Activated naive CD4-positive, alpha-beta T cell treated with anti-CD3 and anti-CD28 coated beads, Interleukin-2, amount 10 ng/mL, durations not matched to agents 7 days and 5 days (primary cell): ENCODE results near the gene PTGFRN.

ENCODE experiments used
- CTCF ChIA-PET: fragments of 350-600 bp; sonication (Branson Sonifier 250); formaldehyde crosslinking; loops from one replicate; lab custom pipeline; 2021; ENCODE audit warnings: antibody characterized with exemption; lab: Charles Lee
- DNase-seq: peaks from one replicate; pipeline ENCODE4 v3.0.0-alpha.2; 2020
- H3K27ac Mint-ChIP-seq: one replicate; pipeline ENCODE4 v1.8.0; 2021; ENCODE audit warnings: mild to moderate bottlenecking, moderate library complexity, mixed read lengths
- H3K27me3 Mint-ChIP-seq: one replicate; pipeline ENCODE4 v1.8.0; 2021; ENCODE audit warnings: mild to moderate bottlenecking, mixed read lengths
- H3K36me3 Mint-ChIP-seq: one replicate; pipeline ENCODE4 v1.8.0; 2021; ENCODE audit warnings: mixed read lengths
- H3K4me1 Mint-ChIP-seq: one replicate; pipeline ENCODE4 v1.8.0; 2021; ENCODE audit warnings: mixed read lengths
- H3K4me3 Mint-ChIP-seq: one replicate; pipeline ENCODE4 v1.8.0; 2021; ENCODE audit warnings: mild to moderate bottlenecking, moderate library complexity, mixed read lengths
- H3K9me3 Mint-ChIP-seq: one replicate; pipeline ENCODE4 v1.8.0; 2021; ENCODE audit warnings: mixed read lengths

Gene PTGFRN

DNA sequence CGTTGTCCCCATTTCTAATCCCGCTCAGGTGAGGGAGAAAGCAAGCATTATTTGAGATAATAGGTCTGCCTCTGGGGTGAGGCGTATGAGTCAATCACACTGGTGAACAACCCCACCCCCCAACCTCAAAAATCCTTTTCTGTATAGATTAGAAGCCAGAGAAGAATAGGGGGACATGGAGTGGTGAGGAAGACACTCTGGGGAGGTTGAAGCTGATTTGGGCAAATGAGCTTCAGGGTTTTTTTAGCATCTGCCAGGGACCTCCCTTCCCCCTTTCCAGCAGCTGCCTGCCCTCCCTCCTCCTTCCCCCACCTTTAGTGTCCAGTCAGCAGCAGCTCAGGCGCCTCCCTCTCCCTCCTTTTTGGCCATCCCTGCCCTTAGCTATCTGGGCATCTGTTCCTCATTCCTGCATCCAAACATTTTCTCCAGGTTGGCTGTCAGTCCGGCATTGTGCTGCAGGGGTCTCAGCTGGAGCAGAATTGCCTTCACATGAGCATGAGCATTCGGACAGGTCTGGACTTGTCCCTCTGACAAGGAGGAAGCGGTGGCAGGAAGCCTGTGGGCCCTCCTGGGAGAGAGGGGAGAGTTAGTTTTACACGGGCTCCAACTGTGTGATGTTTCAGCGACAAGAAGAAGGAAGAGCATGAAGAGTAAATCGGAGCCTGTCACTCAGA, 30.8 kb upstream of the PTGFRN start:
- Mint-ChIP-seq H3K4me3 (no peak overlapping the region), H3K27ac (no peak overlapping the region), H3K36me3 (no peaks in the 10 kb centered on the region), H3K27me3 (no peaks in the 10 kb centered on the region), H3K4me1 (peaks cover 14% of the 10 kb centered on the region), H3K9me3 (no peaks in the 10 kb centered on the region)
- no peak for DNase-seq
- CTCF ChIA-PET = interaction anchor here (2.0 to 3.3 kb wide), 4 partner anchors 8 to 154 kb away, joined by 9 to 15 read pairs (median 12); no protein-coding TSS in a partner anchor

GRCh38 chr1:116879478-116880133, 30.1 kb upstream of the PTGFRN start:
- Mint-ChIP-seq H3K27ac (no peak overlapping the region), H3K36me3 (no peaks in the 10 kb centered on the region), H3K4me3 (no peak overlapping the region), H3K9me3 (no peaks in the 10 kb centered on the region), H3K4me1 (peaks cover 11% of the 10 kb centered on the region), H3K27me3 (no peaks in the 10 kb centered on the region)
- no peak for DNase-seq
- CTCF ChIA-PET = interaction anchor here (1.1 to 4.7 kb wide), 8 partner anchors 8 to 155 kb away, joined by 3 to 37 read pairs (median 12); no protein-coding TSS in a partner anchor

DNA sequence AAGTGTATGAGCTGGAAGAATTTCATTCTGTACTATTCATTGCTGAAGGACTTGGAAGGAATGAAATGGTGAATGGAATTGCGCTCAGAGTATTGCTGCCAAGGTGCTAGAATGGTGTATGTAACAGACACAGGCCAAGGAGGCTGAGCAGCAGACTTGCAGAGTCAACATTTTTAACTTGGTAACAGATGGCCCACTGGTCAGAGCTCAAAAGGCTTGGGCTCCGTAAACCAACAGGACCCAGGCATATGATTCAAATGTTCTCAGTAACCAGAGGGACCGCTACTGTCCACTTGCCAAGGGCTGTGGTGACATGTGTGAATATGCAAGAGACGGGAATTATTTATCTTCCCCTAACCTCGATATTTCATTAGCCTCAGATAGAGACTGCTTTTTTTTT, 28.8 kb upstream of the PTGFRN start:
- H3K27me3 Mint-ChIP-seq = no peaks in the 10 kb centered on the region
- CTCF ChIA-PET = interaction anchor here (0.8 to 4.7 kb wide), 21 partner anchors 13 to 306 kb away, joined by 3 to 37 read pairs (median 5); no protein-coding TSS in a partner anchor
- H3K4me3 Mint-ChIP-seq = no peak overlapping the region
- no peaks in the 10 kb centered on the region for H3K9me3 Mint-ChIP-seq
- no peak for DNase-seq
- H3K36me3 Mint-ChIP-seq = no peaks in the 10 kb centered on the region
- H3K27ac Mint-ChIP-seq = no peak overlapping the region
- H3K4me1 Mint-ChIP-seq = peaks cover 4% of the 10 kb centered on the region

DNA sequence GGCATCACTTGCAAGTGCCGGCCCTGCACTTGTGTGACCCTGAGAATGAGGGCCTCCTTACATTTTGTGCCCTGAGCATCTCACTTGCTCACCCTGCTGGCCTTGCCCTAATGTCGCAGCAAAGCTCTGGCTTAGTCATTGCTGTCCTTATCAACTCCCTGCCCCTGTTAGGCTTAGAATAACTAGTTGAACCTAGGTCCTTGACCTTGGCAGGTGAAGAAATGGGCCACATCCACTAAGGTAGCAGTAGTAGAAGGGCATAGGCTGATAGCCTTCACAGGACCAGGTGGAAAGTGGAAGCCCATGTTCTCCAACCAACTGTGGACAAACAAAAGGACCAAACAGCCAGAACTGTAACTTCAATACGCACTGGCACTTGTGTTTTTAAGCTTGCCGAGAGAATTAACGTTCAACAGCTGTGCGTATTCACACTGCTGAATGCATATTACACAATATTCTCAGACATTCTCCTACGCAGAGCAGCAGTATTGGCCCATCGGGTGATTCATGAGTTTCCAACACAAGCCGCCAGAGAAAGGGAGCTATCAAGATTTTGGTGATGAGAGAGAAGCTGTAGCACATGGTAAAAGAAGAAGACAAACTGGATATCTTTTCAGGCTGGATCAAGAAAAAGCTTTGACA, 27.7 kb upstream of the PTGFRN start:
- Mint-ChIP-seq H3K4me3 (no peak overlapping the region), H3K36me3 (no peaks in the 10 kb centered on the region), H3K9me3 (no peaks in the 10 kb centered on the region), H3K4me1 (peaks cover 4% of the 10 kb centered on the region), H3K27me3 (no peaks in the 10 kb centered on the region), H3K27ac (no peak overlapping the region)
- DNase-seq = peak; percentile 50
- CTCF ChIA-PET = interaction anchor here (0.8 to 4.7 kb wide), 21 partner anchors 9 to 176 kb away, joined by 3 to 37 read pairs (median 5); no protein-coding TSS in a partner anchor

DNA sequence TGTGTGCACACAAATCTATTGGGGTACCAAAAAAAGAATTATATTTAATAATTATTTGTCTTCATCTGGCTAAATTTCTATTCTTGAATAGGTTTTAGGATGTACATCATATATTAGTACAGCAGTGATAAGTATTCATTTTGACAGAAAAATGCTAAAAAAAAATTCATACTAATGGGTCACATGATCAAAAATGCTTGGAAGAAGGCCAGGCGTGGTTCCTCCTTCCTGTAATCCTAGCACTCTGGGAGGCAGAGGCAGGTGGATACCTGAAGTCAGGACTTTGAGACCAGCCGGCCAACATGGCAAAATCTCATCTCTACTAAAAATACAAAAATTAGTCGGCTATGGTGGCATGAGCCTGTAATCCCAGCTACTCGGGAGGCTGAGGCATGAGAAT, 26.9 kb upstream of the PTGFRN start:
- Mint-ChIP-seq H3K4me3 (no peak overlapping the region), H3K27me3 (no peaks in the 10 kb centered on the region), H3K4me1 (peaks cover 4% of the 10 kb centered on the region), H3K27ac (no peak overlapping the region), H3K9me3 (no peaks in the 10 kb centered on the region), H3K36me3 (no peaks in the 10 kb centered on the region)
- no peak for DNase-seq
- CTCF ChIA-PET = interaction anchor here (0.6 to 4.7 kb wide), 13 partner anchors 10 to 725 kb away, joined by 3 to 37 read pairs (median 5); no protein-coding TSS in a partner anchor

- H3K9me3 Mint-ChIP-seq = no peaks in the 10 kb centered on the region
- no peaks in the 10 kb centered on the region for H3K36me3 Mint-ChIP-seq
- no peak for DNase-seq
- no peaks in the 10 kb centered on the region for H3K27me3 Mint-ChIP-seq
- H3K4me1 Mint-ChIP-seq = peaks cover 4% of the 10 kb centered on the region
- no peak overlapping the region for H3K4me3 Mint-ChIP-seq
- CTCF ChIA-PET = interaction anchor here (1.0 to 2.0 kb wide), 6 partner anchors 8 to 170 kb away, joined by 3 to 9 read pairs (median 4); no protein-coding TSS in a partner anchor
- H3K27ac Mint-ChIP-seq = no peak overlapping the region
Measured at GRCh38 chr1:116886291-116886878, 23.3 kb upstream of the PTGFRN start.

DNA sequence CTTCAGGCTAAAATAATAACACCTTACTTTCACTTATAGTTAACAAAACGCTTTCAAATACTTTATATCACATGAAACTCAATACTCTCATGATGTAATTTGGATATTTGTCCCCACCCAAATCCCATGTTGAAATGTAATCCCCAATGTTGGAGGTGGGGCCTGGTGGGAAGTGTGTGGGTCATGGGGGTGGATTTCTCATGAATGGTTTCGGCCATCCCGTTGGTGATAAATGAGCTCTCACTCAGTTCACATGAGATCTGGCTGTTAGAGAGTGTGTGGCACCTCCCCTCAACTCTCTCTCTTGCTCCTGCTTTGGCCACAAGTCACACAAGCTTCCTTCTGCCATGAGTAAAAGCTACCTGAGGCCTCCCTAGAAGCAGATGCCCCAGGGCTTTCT, 22.5 kb upstream of the PTGFRN start:
- no peak overlapping the region for H3K4me3 Mint-ChIP-seq
- no peak for DNase-seq
- no peaks in the 10 kb centered on the region for H3K4me1 Mint-ChIP-seq
- no peak overlapping the region for H3K27ac Mint-ChIP-seq
- H3K27me3 Mint-ChIP-seq = no peaks in the 10 kb centered on the region
- no peaks in the 10 kb centered on the region for H3K9me3 Mint-ChIP-seq
- H3K36me3 Mint-ChIP-seq = no peaks in the 10 kb centered on the region
- CTCF ChIA-PET = interaction anchor here (1.0 to 2.0 kb wide), 4 partner anchors 9 to 48 kb away, joined by 3 to 9 read pairs (median 4); no protein-coding TSS in a partner anchor

- Mint-ChIP-seq H3K4me1 (no peaks in the 10 kb centered on the region), H3K4me3 (no peak overlapping the region)
- CTCF ChIA-PET = interaction anchor here (0.7 kb wide), 3 partner anchors 15 to 164 kb away, joined by 3 read pairs; no protein-coding TSS in a partner anchor
Measured at GRCh38 chr1:116889380-116889779, 20.3 kb upstream of the PTGFRN start.

GRCh38 chr1:116891396-116892079, 18.2 kb upstream of the PTGFRN start:
- Mint-ChIP-seq H3K9me3 (peaks cover 13% of the 10 kb centered on the region), H3K36me3 (peaks cover 2% of the 10 kb centered on the region), H3K4me3 (no peak overlapping the region), H3K27me3 (peaks cover 5% of the 10 kb centered on the region), H3K27ac (no peak overlapping the region), H3K4me1 (no peaks in the 10 kb centered on the region)
- CTCF ChIA-PET = no interaction called here
- no peak for DNase-seq

More at GRCh38 chr1:116889380-116889779, 20.3 kb upstream of the PTGFRN start:
- DNase-seq = no peak
- Mint-ChIP-seq H3K9me3 (peaks cover 6% of the 10 kb centered on the region), H3K27me3 (peaks cover 5% of the 10 kb centered on the region), H3K27ac (no peak overlapping the region), H3K36me3 (no peaks in the 10 kb centered on the region)

GRCh38 chr1:116895073-116895472, 14.6 kb upstream of the PTGFRN start:
- peaks cover 17% of the 10 kb centered on the region for H3K9me3 Mint-ChIP-seq
- peaks cover 2% of the 10 kb centered on the region for H3K36me3 Mint-ChIP-seq
- no peak for DNase-seq
- H3K4me3 Mint-ChIP-seq = no peak overlapping the region
- peaks cover 18% of the 10 kb centered on the region for H3K27me3 Mint-ChIP-seq
- no peaks in the 10 kb centered on the region for H3K4me1 Mint-ChIP-seq
- no peak overlapping the region for H3K27ac Mint-ChIP-seq
- CTCF ChIA-PET = interaction anchor here (1.1 kb wide), 1 partner anchor 222 kb away, joined by 3 read pairs; no protein-coding TSS in a partner anchor

- no peak for DNase-seq
- Mint-ChIP-seq H3K36me3 (peaks cover 2% of the 10 kb centered on the region), H3K4me3 (no peak overlapping the region), H3K27me3 (peaks cover 22% of the 10 kb centered on the region), H3K9me3 (peaks cover 11% of the 10 kb centered on the region), H3K27ac (no peak overlapping the region), H3K4me1 (no peaks in the 10 kb centered on the region)
- CTCF ChIA-PET = interaction anchor here (1.2 kb wide), 1 partner anchor 18 kb away, joined by 4 read pairs; no protein-coding TSS in a partner anchor
Measured at GRCh38 chr1:116899529-116899928, 10.2 kb upstream of the PTGFRN start.

- no peak for DNase-seq
- Mint-ChIP-seq H3K4me1 (no peaks in the 10 kb centered on the region), H3K9me3 (peaks cover 4% of the 10 kb centered on the region), H3K27ac (no peak overlapping the region), H3K36me3 (no peaks in the 10 kb centered on the region), H3K27me3 (peaks cover 22% of the 10 kb centered on the region), H3K4me3 (no peak overlapping the region)
- CTCF ChIA-PET = interaction anchor here (1.1 kb wide), 1 partner anchor 83 kb away, joined by 3 read pairs; no protein-coding TSS in a partner anchor
Measured at GRCh38 chr1:116900471-116901365, 9.0 kb upstream of the PTGFRN start.
